SK-N-DZ (cell line): ENCODE data around the gene SLC38A1.
"Not testable (repeated sequence)": the region's sequence is repeated elsewhere in the genome, so short reads cannot be mapped to it uniquely, and the experiment has no call there.

ENCODE experiments used
- DNase-seq: peaks from one replicate; pipeline ENCODE4 v3.0.0-alpha.2; 2015; ENCODE audit warnings: low spot score

Gene SLC38A1

GRCh38 chr12:46265102-46265501 is 3.7 kb downstream of the SLC38A1 start:
- no peak for DNase-seq

- DNase-seq: no peak
Measured at GRCh38 chr12:46264057-46264456, 4.8 kb downstream of the SLC38A1 start.

- no peak for DNase-seq
Measured at GRCh38 chr12:46263140-46264016, 5.5 kb downstream of the SLC38A1 start.

GRCh38 chr12:46261646-46262045 is 7.2 kb downstream of the SLC38A1 start:
- DNase-seq: no peak

DNA sequence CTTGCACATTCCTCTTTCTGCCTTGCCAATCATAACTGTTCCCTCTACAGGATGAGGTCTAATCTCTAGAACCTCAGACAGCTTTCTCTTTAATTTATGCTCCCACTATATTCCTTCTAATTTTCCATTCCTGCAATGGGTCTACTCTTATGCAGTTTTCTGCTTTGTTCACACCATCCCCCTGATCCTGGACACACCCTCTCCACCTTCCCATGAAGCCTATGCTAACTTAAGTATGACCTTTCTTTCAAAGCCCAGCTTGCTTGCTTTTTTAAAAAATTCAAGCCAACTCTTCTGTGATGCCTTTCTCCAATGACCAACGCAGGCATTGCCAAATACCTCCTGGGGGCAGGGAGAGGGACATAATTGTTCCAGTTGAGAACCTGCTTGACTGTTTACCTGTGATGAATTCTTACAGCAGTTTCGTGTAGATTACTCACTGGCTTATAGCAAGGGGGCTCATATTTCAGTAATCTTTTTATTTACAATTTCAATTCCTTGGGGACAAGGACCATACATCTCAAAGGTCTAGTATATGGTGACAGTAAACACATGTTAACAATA is 7.8 kb downstream of the SLC38A1 start:
- no peak for DNase-seq

DNA sequence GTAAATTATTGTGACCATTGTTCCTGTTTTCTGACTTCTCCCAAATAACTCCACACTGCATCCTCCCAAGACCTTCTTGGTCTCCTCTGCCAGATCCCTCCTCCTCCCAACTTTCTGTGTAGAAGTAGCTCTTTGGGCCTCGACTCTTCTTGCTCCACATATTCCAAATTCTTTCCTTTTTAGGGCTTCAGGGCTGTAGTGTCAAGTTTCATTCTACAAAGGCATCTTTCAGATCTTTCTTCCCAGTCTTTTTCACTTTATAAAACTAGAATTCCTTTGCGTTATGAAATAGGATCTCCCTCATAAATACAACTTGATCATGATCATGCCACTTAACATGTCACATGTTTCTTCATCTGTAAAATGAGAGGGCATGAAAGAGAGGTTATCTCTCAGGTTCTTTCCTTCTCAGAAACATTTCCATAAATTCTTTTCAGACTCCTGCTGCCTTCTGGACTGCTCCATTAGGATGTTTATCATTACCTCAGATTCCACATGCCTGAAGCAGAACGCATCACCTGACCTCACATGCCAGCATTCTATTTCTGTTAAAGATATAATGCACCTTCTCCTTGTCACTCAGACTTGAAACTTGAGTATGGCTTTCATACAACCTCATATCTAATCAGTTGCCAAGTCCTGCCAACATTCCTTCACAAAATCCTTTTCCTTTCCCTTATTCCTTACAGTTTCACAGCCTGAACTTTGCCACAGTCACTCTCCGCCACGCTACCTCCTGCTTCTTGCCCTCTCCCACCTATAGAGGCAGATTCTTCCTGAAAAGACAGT is 8.5 kb downstream of the SLC38A1 start:
- DNase-seq: no peak

GRCh38 chr12:46259713-46260112 is 9.1 kb downstream of the SLC38A1 start:
- DNase-seq: no peak

GRCh38 chr12:46259071-46259470 is 9.8 kb downstream of the SLC38A1 start:
- no peak for DNase-seq

DNA sequence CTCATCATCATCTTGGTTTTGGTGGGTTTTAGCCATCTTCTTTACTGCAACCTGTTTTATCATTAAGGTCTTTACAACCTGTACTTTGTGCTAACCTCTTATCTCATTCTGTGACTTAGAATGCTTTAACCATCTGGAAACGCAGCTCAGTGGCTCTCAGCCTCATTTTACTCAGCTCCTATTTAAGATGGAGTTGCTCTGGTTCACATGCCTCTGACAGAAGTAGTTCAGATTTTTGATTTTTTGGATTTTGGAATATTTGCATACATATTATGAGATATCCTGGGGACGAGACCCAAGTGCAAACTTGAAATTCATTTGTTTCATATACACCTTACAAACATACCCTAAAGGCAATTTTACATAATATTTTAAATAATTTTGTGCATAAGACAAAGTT is 10.7 kb downstream of the SLC38A1 start:
- no peak for DNase-seq

DNA sequence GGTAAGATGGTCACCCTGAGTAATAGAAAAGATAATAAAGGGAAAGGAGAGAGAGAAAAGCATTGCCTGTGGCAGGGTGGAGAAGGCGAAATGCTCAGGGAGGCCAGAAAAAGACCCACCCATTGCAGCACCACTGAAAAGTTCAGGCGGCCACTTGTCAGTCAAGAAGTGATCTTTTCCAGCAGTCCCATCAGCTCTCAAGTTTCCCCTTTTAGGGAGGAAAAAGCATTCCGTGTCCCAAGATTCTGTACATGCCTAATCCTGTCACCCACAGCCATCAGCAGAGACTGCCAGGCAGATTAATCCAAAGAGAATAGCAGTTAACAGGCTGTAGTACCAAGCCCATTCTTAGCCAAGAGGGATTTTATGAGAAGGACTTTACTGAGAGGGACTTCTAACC is 11.9 kb downstream of the SLC38A1 start:
- no peak for DNase-seq

DNA sequence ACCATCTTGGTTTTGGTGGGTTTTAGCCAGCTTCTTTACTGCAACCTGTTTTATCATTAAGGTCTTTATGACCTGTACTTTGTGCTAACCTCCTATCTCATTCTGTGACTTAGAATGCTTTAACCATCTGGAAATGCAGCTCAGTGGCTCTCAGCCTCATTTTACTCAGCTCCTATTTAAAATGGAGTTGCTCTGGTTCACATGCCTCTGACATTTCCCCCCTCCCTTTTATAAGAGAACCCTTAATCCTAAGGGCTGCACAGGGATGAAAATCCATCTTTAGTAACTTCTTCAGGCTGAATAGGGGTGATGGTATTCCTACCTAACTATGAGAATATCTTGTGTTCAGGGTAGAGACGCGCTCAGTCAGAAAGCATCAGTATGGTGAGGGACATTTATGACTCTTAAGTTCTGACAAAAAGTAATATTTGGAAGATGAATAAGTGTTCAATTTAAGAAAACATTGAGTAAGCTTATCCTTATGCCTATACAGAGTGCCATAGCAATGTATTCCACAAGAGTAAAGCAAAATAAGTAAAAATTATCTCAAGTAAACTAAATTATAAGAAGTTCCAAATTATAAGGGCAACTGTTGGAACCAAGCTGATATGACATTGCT is 15.2 kb downstream of the SLC38A1 start:
- no peak for DNase-seq

DNA sequence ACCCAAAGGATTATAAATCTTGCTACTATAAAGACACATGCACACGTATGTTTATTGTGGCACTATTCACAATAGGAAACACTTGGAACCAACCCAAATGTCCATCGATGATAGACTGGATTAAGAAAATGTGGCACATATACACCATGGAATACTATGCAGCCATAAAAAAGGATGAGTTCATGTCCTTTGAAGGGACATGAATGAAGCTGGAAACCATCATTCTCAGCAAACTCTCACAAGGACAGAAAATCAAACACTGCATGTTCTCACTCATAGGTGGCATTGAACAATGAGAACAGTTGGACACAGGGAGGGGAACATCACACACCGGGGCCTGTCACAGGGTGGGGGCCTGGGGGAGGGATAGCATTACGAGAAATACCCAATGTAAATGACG is 16.8 kb downstream of the SLC38A1 start:
- DNase-seq: not testable (repeated sequence)

GRCh38 chr12:46249960-46250359 is 18.9 kb downstream of the SLC38A1 start:
- DNase-seq: not testable (repeated sequence)

DNA sequence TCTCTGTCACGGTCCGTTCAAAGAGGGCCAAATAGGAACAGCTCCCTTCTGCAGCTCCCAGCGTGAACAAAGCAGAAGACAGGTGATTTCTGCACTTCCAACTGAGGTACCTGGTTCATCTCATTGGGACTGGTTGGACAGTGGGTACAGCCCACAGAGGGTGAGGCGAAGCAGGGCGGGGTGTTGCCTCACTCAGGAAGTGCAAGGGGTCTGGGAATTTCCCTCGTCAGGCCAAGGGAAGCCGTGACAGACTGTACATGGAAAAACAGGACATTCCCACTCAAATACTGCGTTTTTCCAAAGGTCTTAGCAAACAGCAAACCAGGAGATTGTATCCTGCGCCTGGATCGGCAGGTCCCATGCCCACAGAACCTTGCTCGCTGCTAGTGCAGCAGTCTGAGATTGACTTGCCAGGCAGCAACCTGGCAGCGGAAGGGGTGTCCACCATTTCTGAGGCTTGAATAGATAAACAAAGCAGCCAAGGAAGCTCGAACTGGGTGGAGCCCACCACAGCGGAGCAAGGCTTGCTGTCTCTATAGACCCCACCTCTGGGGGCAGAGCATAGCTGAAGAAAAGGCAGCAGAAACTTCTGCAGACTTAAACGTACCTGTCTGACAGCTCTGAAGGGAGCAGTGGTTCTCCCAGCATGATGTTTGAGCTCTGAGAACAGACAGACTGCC is 22.7 kb downstream of the SLC38A1 start:
- no peak for DNase-seq

DNA sequence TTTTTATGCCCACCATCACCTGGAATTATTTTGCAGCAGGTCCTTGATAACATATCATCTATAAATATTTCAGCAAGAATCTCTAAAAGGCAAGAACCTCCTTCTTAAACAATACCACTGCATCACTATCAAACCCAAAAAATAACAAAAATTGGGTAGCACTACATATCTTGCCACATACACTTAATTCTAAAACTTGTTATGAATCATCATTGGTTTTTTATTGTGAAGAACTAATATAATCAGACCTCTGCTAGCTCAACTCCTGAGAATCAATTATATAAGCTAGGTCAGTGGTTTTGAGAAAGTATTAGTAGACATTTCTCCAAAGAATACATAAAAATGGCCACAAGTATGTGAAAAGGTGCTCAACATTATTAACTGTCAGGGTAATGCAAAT is 23.8 kb downstream of the SLC38A1 start:
- no peak for DNase-seq

GRCh38 chr12:46244273-46244915 is 24.4 kb downstream of the SLC38A1 start:
- DNase-seq: no peak

DNA sequence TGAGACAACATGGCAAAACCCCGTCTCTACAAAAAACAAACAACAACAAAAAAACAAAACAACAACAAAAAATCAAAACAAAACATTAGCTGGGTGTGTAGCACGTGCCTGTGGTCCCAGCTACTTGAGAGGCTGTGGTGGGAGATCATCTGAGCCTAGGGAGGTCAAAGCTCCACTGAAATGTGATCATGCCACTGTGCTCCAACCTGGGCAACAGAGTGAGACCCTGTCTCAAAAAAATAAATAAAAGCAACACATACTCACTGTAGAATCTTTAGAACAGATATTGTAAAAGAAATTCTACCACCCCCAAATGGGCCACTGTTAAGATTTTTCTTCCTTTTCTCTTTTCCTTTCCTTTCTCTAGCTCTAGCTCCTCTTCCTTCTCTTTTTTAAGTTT is 26.3 kb downstream of the SLC38A1 start:
- DNase-seq: no peak

DNA sequence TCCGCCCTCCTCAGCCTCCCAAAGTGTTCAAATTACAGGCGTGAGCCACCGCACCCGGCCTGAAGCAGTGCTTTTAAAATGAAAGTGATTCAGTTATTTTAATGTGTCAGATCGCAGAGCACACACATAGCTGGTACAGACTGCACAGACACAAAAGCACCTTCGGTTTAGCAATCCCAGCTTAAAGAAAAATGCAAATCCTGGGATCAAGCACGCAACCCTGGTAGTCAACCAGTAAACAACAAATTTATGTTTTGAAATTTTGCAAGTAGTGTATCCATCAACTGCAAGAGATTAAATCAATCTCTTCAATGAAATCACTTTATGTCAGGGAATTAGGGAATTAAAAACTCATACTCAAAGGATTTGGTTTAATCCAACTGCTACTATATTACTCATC is 28.4 kb downstream of the SLC38A1 start:
- DNase-seq: no peak

GRCh38 chr12:46238821-46239220 is 30.0 kb downstream of the SLC38A1 start:
- no peak for DNase-seq

DNA sequence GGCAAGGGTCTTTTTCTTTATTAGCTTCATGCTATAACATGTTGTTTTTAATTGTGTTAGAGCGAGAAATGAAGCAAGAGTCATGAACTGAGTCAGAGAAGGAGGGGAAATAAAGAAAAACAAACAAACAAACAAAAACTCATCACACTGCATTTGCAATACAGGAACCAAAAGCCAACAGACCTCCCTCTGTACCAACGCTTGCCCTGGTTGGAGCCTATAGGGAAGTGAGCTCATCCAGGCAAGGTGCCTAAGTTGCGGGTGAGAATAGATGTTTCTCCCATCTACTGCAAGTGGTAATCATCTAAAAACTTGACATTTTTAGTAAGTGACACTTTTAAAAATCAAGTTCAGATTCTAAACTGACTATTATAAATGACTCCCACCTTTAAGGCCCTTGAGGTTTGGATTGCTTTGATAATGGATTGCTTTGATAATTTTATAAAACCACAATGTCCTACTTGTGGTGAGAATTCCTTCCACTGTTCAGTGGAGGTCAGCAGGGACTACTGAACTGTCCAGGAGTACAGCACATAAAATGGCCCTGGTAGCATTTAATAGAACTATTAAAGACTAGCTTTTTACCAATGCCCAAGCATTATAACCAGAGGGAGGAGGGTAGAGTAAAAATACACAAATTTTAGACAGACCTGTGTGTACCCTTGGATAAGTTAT is 31.3 kb downstream of the SLC38A1 start:
- no peak for DNase-seq
